Urothelium cell line (cell line): Measurements from ENCODE around the gene ZNF219.
A peak's percentile ranks its signal among the peaks of the same experiment; 100 is the strongest.

Experiments
- DNase-seq: peaks from one replicate; pipeline ENCODE4 v3.0.0; 2011; ENCODE audit warnings: low spot score, mixed read lengths
- FAIRE-seq: peaks from 2 replicates; lab custom pipeline; 2011; peaks lifted over from hg19 to GRCh38; lab: Jason Lieb, UNC

Gene ZNF219

GRCh38 chr14:21098076-21098891 lies at the start of gene ZNF219:
Gene ZNF219, minus strand, starts transcription at chr14:21098655. Its CDS starts 5,064 bp downstream, at chr14:21093591.
- FAIRE-seq (no peak), DNase-seq (peak; percentile 77)

- no peak for FAIRE-seq
These were observed 47.0 kb upstream of the ZNF219 start for GRCh38 chr14:21145437-21145836.

GRCh38 chr14:21142357-21142756 lies 43.9 kb upstream of the ZNF219 start:
- DNase-seq (no peak), FAIRE-seq (no peak)

More at GRCh38 chr14:21145437-21145836, 47.0 kb upstream of the ZNF219 start:
- DNase-seq: no peak

GRCh38 chr14:21136024-21136423 lies 37.6 kb upstream of the ZNF219 start:
- peak; percentile 50 for DNase-seq
- FAIRE-seq: no peak

GRCh38 chr14:21133901-21134300 lies 35.4 kb upstream of the ZNF219 start:
- DNase-seq (no peak), FAIRE-seq (no peak)

GRCh38 chr14:21123429-21123828 lies 25.0 kb upstream of the ZNF219 start:
- FAIRE-seq (no peak), DNase-seq (no peak)

GRCh38 chr14:21121122-21121521 lies 22.7 kb upstream of the ZNF219 start:
- no peak for FAIRE-seq
- DNase-seq: no peak

GRCh38 chr14:21120686-21121085 lies 22.2 kb upstream of the ZNF219 start:
- FAIRE-seq (no peak), DNase-seq (no peak)

GRCh38 chr14:21118933-21119332 lies 20.5 kb upstream of the ZNF219 start:
- FAIRE-seq (no peak), DNase-seq (no peak)

GRCh38 chr14:21113369-21113768 lies 14.9 kb upstream of the ZNF219 start:
- no peak for FAIRE-seq
- no peak for DNase-seq

GRCh38 chr14:21112255-21112654 lies 13.8 kb upstream of the ZNF219 start:
- no peak for DNase-seq
- no peak for FAIRE-seq

GRCh38 chr14:21109377-21110138 lies 11.1 kb upstream of the ZNF219 start:
- DNase-seq (no peak), FAIRE-seq (no peak)

- DNase-seq: no peak
- FAIRE-seq: no peak
These were observed 10.3 kb upstream of the ZNF219 start for GRCh38 chr14:21108791-21109190.

- no peak for FAIRE-seq
- DNase-seq: no peak
These were observed 8.9 kb upstream of the ZNF219 start for GRCh38 chr14:21107283-21107800.

- no peak for FAIRE-seq
These were observed 8.2 kb upstream of the ZNF219 start for GRCh38 chr14:21106498-21107282.

GRCh38 chr14:21106176-21106497 lies 7.7 kb upstream of the ZNF219 start:
- no peak for FAIRE-seq
- no peak for DNase-seq

More at GRCh38 chr14:21106498-21107282, 8.2 kb upstream of the ZNF219 start:
- peak; percentile 82 for DNase-seq

GRCh38 chr14:21105095-21105494 lies 6.6 kb upstream of the ZNF219 start:
- FAIRE-seq (no peak), DNase-seq (no peak)

- no peak for FAIRE-seq
These were observed 6.1 kb upstream of the ZNF219 start for GRCh38 chr14:21104448-21105060.

GRCh38 chr14:21103710-21104447 lies 5.4 kb upstream of the ZNF219 start:
- FAIRE-seq (no peak), DNase-seq (peak; percentile 97)

More at GRCh38 chr14:21104448-21105060, 6.1 kb upstream of the ZNF219 start:
- peak; percentile 80 for DNase-seq

- DNase-seq (no peak), FAIRE-seq (no peak)
These were observed 4.9 kb upstream of the ZNF219 start for GRCh38 chr14:21103411-21103709.
